Right lobe of liver (tissue), 4 donors: ENCODE results near the gene RAB14.

ENCODE experiments used
- CTCF ChIP-seq, 4 donors: fragments of 200-600 bp in 3 of 4; fragments of 450-650 bp in 1 of 4; IDR thresholded peaks; one replicate each; pipeline versions ENCODE4 v1.5.1 to v1.8.0; 2016 to 2022; ENCODE audit warnings: antibody characterized with exemption in 4 of 4, mild to moderate bottlenecking in 2 of 4
- POLR2A ChIP-seq: fragments of 450-650 bp; IDR thresholded peaks from one replicate; pipeline ENCODE4 v1.6.1; 2017; ENCODE audit warnings: antibody characterized with exemption, mild to moderate bottlenecking
- donor health status: DM: no; HTN: no; CAD: no.
- donor health status: DM: no; HTN: no; CAD: no.
- donor health status: DM: no; HTN: yes; CAD: no.

GRCh38 chr9:121156263-121156731, 45.4 kb downstream of the RAB14 start:
- TF ChIP-seq CTCF (IDR thresholded peaks at IDR 0.05) (no peak), POLR2A (no peak)
